Activated naive CD8-positive, alpha-beta T cell (primary cell): ENCODE measurements around the gene SORL1-AS1.
A peak's percentile ranks its signal among the peaks of the same experiment; 100 is the strongest.
"Not testable (repeated sequence)": the region's sequence is repeated elsewhere in the genome, so short reads cannot be mapped to it uniquely, and the experiment has no call there.

Experiments used
- H3K27ac Mint-ChIP-seq: one replicate; pipeline ENCODE4 v1.8.0; 2021; ENCODE audit warnings: mixed read lengths
- H3K27me3 Mint-ChIP-seq: one replicate; pipeline ENCODE4 v1.8.0; 2021; ENCODE audit warnings: mixed read lengths
- H3K36me3 Mint-ChIP-seq: one replicate; pipeline ENCODE4 v1.8.0; 2021; ENCODE audit warnings: mixed read lengths
- H3K4me1 Mint-ChIP-seq: one replicate; pipeline ENCODE4 v1.8.0; 2021; ENCODE audit warnings: low read depth, mixed read lengths
- H3K4me3 Mint-ChIP-seq: one replicate; pipeline ENCODE4 v1.8.0; 2021; ENCODE audit warnings: mild to moderate bottlenecking, mixed read lengths
- H3K9me3 Mint-ChIP-seq: one replicate; pipeline ENCODE4 v1.8.0; 2021; ENCODE audit warnings: low read depth, mixed read lengths

The SORL1-AS1 gene

DNA sequence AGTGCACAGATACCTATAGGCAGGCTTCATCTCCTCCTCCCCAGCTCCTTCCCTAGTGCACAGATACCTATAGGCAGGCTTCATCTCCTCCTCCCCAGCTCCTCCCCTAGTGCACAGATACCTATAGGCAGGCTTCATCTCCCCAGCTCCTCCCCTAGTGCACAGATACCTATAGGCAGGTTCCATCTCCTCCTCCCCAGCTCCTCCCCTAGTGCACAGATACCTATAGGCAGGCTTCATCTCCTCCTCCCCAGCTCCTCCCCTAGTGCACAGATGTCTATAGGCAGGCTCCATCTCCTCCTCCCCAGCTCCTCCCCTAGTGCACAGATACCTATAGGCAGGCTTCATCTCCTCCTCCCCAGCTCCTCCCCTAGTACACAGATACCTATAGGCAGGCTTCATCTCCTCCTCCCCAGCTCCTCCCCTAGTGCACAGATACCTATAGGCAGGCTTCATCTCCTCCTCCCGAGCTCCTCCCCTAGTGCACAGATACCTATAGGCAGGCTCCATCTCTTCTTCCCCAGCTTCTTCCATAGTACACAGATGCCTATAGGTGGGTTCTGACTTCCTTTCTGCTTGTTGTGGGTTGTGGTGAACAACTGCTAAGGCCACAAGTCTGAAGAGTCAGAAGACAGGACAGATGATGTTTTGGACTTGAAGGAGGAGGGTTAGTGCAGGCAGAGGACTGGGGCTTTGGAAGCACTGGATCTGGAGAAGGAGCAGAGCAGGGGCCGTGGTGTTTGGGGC is 28.9 kb upstream of the SORL1-AS1 start:
- not testable (repeated sequence) for H3K27me3 Mint-ChIP-seq, H3K9me3 Mint-ChIP-seq
- Mint-ChIP-seq H3K4me1 (peaks cover 69% of the 10 kb centered on the region), H3K4me3 (peak overlapping the region; percentile 84), H3K27ac (peak overlapping the region; percentile 96), H3K36me3 (peaks cover 17% of the 10 kb centered on the region)

DNA sequence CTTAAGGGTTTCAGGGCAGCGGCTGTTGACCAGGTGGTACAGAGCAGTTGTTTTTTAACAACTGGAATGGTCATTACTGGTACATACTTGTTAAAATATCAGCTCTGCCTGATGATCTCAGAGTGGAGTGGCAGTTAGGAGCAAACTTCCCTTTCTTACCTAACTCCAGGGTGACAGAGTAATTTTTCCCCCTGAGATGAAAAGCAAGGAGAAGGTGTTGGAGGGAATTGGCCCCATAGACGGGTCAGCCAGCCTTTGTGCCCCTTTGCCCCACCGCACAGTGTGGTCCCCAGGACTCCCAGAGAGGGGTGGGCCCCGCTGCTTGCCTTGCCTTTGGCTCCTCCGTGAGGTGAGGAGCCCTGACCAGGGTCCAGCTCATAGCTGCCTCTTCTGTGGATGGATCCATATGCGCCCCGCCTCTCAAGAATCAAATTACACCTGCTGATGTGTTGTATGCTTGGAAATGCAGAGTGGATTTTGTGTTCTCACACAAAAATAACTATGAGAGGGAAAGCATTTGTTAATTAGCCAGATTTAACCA is 27.0 kb upstream of the SORL1-AS1 start:
- Mint-ChIP-seq H3K27me3 (no peaks in the 10 kb centered on the region), H3K27ac (peak overlapping the region; percentile 64), H3K9me3 (peaks cover 3% of the 10 kb centered on the region), H3K4me1 (peaks cover 73% of the 10 kb centered on the region), H3K36me3 (peaks cover 21% of the 10 kb centered on the region), H3K4me3 (no peak overlapping the region)

DNA sequence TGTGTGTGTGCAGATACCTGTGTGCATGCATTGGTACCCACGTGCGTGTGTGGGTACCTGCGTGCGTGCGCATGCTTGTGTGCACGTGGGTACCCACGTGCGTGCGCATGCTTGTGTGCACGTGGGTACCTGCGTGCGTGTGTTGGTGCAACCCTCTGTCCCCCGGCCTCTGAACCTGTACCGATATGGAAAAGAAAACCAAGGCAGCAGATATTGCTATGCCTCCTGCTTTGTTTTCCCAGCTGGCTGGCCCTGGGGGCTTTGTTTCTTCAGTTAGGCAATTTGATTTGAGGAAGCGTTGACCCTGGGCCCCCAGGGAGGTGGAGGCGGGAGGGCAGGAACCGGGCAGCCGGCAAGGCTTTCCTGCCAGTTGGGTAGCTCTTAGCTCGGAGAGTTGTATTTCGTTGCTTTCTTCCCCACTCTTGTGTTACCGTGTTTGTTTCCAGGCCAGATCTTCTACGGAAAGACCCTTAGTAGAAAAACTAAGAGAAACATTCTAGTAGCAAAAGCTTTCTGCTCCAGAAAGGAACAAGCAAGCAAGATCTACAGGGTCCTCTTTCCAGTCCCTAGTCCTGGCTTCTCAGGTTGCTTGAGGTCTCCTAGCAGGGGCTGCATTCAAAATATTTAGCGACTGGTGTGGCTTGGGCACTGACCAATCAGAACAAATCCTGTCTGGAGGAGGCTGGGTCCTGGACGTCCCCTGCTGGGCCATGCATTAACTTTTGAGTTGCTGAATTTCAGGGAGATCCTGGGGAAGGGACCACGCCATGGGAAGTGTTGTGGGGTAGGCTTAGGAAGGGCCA is 26.3 kb upstream of the SORL1-AS1 start:
- Mint-ChIP-seq H3K27ac (peak overlapping the region; percentile 66), H3K4me1 (peaks cover 74% of the 10 kb centered on the region), H3K27me3 (no peaks in the 10 kb centered on the region), H3K9me3 (peaks cover under 1% of the 10 kb centered on the region), H3K36me3 (peaks cover 20% of the 10 kb centered on the region), H3K4me3 (no peak overlapping the region)

DNA sequence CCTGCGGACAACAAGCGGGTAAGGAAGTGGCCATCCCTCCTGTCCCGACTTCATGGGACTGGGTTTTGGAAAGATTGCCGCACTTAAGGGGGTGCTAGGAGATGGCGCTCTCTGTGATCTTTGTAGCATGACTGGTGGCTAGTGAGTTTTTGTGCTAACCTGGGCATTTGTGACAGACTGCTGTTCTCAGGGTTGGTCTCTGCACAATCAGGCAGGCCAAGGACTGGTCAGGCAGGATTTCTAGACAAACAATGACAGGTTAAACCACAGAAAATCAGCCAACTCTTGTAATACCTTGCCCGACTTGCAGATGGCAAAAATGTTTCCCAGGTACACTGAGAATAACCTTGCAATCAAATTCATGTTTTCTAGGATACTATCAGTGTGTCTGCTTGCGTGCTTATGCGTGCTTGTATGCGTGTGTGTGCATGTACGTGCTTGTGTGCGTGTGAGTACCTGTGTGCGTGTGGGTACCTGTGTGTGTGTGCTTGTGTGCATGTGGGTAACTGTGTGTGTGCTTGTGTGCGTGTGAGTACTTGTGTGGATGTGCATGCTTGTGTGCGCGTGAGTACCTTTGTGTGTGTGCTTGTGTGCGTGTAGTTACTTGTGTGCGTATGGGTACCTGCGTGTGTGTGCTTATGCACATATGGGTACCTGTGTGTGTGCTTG is 25.6 kb upstream of the SORL1-AS1 start:
- no peak overlapping the region for H3K4me3 Mint-ChIP-seq

DNA sequence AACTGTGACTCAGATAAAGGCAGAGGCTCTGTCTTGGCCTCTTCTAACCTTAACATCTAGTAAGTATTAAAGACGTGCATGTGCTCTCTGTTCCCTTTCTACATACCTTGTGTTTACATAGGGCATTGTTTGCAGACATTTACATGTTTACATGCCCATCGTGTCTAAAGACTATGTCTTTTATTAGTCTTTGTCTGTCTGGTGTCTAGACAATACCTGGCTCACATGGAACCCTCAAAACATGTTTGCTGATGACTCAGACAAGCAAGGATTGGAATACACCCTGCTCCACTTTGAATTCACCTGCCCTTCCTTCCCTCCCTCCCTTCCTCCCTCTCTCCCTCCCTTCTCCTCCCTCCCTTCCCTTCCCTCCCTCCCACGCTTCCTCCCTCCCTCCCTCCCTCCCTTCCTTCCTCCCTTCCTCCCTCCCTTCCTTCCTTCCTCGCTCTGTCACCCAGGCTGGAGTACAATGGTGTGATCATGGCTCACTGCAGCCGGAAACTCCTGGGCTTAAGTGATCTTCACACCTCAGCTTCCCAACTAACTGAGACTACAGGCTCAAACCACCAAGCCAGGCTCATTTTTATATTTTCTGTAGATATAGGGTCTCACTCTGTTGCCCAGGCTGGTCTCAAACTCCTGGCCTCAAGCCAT is 23.7 kb upstream of the SORL1-AS1 start:
- H3K4me1 Mint-ChIP-seq = peaks cover 76% of the 10 kb centered on the region
- H3K27me3 Mint-ChIP-seq = no peaks in the 10 kb centered on the region
- peak overlapping the region; percentile 83 for H3K27ac Mint-ChIP-seq
- H3K4me3 Mint-ChIP-seq = no peak overlapping the region
- H3K9me3 Mint-ChIP-seq = no peaks in the 10 kb centered on the region
- peaks cover 21% of the 10 kb centered on the region for H3K36me3 Mint-ChIP-seq

More for the DNA sequence above, 25.6 kb upstream of the SORL1-AS1 start:
- H3K4me1 Mint-ChIP-seq = peaks cover 74% of the 10 kb centered on the region
- H3K9me3 Mint-ChIP-seq = no peaks in the 10 kb centered on the region
- no peaks in the 10 kb centered on the region for H3K27me3 Mint-ChIP-seq
- H3K27ac Mint-ChIP-seq = peak overlapping the region; percentile 66
- H3K36me3 Mint-ChIP-seq = peaks cover 17% of the 10 kb centered on the region

DNA sequence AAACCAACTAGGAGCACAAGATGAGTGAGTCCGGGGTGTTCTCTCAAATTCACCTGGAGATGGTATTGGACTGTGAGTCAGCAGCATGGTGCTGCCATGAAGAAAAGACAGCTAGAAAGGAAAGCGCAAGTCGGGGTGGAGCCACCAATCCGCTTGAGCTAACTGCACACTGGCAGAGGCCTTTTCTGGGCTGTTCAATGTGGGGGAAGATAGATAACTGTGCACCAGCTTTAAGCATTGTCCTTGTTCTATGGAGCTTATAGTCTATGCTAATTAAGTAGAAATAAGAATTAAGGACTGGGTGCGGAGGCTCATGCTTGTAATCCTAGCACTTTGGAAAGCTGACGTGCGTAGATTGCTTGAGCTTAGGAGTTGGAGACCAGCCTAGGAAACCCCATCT is 21.9 kb upstream of the SORL1-AS1 start:
- Mint-ChIP-seq H3K9me3 (no peaks in the 10 kb centered on the region), H3K36me3 (peaks cover 29% of the 10 kb centered on the region), H3K4me1 (peaks cover 83% of the 10 kb centered on the region), H3K27ac (peak overlapping the region; percentile 64), H3K27me3 (no peaks in the 10 kb centered on the region), H3K4me3 (no peak overlapping the region)

DNA sequence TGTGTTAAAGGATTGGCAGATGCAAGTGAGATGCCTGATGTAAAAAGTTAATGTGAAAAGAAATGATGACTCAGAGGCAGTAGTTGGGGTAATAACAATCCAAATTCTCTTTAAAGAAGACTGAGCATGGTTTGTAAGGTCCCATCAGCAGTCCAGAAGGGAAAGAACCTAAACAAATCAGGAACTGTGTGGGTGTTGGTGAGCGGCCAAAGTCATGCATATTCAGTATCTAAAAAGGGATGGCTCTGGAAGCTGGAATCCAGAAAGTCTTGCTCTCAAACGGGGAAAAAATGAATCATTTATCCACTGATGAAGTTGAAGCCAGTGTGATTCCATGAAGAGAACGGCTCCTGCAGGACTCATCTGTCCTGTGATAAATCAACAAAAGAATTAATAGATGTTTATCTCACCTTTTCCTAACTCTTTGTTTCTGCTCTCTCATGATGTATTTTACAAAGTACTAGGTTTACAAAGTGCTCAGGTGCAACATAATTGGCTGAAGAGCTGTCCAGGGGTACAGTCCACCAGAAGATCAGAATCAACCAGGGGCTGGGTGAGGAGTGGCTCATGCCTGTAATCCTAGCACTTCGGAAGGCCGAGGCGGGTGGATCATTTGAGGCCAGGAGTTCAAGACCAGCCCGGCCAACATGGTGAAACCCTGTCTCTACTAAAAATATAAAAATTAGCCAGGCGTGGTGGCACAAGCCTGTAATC is 20.5 kb upstream of the SORL1-AS1 start:
- H3K27me3 Mint-ChIP-seq = no peaks in the 10 kb centered on the region
- H3K36me3 Mint-ChIP-seq = peaks cover 30% of the 10 kb centered on the region
- peak overlapping the region; percentile 44 for H3K4me3 Mint-ChIP-seq
- peak overlapping the region; percentile 93 for H3K27ac Mint-ChIP-seq
- H3K4me1 Mint-ChIP-seq = peaks cover 87% of the 10 kb centered on the region
- H3K9me3 Mint-ChIP-seq = no peaks in the 10 kb centered on the region

DNA sequence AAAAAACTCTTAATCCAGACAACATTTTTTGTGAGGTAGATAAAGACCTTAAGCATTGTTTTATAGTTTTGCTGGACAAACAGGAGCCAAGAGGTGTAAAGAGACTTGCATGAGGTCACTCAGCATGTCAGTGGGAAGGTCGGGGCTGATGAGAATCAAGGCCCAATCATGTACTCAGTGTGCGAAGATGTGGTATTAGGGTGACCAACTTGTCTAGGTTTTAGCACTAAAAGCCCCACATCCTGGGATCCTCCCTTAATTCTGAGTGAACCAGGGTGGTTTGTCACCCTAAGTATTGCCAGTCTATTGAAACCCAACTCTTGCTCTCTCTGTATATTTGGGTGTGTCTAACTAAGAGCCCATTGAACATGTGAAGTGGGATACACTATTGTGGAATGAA is 19.5 kb upstream of the SORL1-AS1 start:
- Mint-ChIP-seq H3K27ac (peak overlapping the region; percentile 93), H3K27me3 (no peaks in the 10 kb centered on the region), H3K9me3 (no peaks in the 10 kb centered on the region), H3K36me3 (peaks cover 29% of the 10 kb centered on the region), H3K4me3 (peak overlapping the region; percentile 44), H3K4me1 (peaks cover 93% of the 10 kb centered on the region)

DNA sequence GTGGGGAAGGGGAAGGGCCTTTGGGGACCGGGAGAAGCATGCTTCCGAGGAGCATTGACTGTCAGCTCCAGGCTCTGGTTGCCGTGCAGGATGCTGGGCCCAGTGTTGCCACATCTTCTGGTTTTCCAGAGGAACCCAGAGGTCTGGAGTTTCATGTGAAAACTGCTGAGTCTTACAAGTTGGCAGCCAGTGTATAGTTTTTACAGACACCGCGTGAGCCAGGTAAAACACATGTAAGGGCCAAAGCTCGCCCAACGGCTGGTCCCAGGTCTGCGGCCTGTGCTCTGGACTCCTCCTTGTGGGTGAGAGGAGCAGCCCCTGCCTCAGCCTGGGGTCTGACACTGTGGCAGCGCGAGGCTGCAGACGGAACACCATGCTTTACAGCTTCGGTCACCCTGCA is 18.4 kb upstream of the SORL1-AS1 start:
- Mint-ChIP-seq H3K4me1 (peaks cover 93% of the 10 kb centered on the region), H3K4me3 (peak overlapping the region; percentile 10), H3K27me3 (no peaks in the 10 kb centered on the region), H3K36me3 (peaks cover 27% of the 10 kb centered on the region), H3K27ac (peak overlapping the region; percentile 93), H3K9me3 (no peaks in the 10 kb centered on the region)

DNA sequence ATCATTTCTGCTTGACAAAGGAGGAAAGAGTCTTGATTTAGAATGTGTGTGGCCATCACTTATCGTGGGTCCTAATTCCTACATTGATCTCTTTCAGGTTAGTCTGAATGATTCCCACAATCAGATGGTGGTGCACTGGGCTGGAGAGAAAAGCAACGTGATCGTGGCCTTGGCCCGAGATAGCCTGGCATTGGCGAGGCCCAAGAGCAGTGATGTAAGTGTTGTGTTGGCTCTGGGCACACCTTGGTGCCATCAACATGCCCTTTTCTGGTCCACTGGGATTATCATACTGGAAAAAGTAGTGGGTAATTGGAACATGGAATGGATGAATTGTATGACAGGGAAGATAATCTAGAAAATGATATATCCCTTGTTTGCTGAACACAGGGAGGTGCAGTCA is 17.1 kb upstream of the SORL1-AS1 start:
- Mint-ChIP-seq H3K9me3 (no peaks in the 10 kb centered on the region), H3K36me3 (peaks cover 18% of the 10 kb centered on the region), H3K4me1 (peaks cover 92% of the 10 kb centered on the region), H3K27ac (peak overlapping the region; percentile 99), H3K4me3 (peak overlapping the region; percentile 34), H3K27me3 (no peaks in the 10 kb centered on the region)

DNA sequence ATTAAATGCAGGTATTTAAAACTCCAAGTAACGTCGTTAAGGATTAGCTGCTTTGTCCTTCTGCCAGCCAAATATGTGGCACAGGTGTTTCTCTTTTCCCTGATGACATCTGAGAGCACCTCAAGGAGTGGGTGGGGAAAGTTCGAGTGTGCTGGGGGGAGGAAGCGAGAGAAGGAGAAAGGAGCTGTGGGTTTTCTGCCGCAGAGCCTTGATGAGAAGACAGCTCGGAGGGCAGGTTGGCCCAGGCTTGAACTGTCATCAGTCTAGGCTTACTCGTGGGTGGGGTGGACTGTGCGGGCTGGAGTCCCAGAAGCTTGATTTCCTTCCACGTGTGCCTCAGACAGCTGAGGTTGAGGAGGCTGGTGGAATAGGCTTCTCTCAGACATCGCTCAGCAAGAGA is 15.2 kb upstream of the SORL1-AS1 start:
- Mint-ChIP-seq H3K9me3 (no peaks in the 10 kb centered on the region), H3K27me3 (no peaks in the 10 kb centered on the region), H3K36me3 (peaks cover 13% of the 10 kb centered on the region), H3K4me1 (peaks cover 93% of the 10 kb centered on the region), H3K4me3 (peak overlapping the region; percentile 78), H3K27ac (peak overlapping the region; percentile 99)

DNA sequence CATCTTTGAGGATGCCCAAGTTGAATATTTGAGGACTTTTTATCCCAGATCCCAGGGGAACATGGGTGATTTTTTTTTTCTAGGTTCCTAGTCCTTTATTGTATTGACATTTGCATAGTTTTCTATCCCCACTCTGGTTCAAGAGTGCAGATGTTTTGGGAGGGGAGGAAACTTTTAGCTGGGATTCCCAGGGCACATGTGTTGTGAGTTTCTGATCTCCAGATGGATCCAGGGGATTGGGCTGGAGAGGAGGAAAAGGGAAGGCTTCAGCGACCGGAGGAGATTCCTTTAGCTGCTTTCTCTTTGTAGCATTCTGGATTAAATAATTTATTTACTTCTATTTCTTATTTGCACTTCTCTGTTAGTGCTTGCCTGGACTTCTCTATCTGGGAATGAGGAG is 14.7 kb upstream of the SORL1-AS1 start:
- Mint-ChIP-seq H3K27ac (peak overlapping the region; percentile 99), H3K36me3 (peaks cover 11% of the 10 kb centered on the region), H3K27me3 (no peaks in the 10 kb centered on the region)

DNA sequence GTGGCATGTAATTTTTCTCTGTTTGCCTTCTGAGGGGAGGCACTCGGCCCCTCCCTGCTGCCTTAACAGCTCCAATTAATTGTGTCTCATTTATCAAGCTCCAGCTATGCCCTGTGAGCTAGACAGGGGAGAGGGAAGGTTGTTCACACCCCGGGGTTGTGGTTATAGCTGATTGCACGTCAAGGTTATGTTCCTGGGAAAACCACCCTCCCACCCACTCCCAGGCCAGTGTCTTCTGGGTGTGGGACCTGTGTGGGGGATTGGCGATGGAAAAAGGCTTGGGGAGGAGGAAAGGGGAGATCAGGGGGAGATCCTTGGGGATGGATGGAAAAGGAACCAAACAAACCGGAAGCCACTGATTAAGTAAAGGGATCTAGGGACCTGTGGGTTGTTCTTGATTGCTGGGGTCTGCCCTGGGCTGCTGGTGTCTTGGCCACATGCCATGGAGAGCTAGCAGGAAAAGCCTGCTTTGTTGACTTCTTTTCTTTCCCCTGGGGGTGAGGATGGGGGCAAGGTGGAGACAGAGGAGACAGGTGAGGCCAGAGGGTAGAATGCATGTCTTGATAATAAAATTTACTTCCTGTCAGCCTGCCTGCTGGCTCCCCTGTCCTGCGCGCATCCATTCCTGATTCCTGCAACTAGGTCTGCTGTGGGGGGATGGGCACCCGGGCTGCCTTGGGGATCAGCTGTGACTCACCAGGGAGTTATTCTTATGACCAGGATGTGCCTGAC is 13.5 kb upstream of the SORL1-AS1 start:
- Mint-ChIP-seq H3K4me1 (peaks cover 95% of the 10 kb centered on the region), H3K4me3 (peak overlapping the region; percentile 78), H3K36me3 (peaks cover 12% of the 10 kb centered on the region), H3K27ac (peak overlapping the region; percentile 99), H3K9me3 (no peaks in the 10 kb centered on the region), H3K27me3 (no peaks in the 10 kb centered on the region)

More for the DNA sequence above, 14.7 kb upstream of the SORL1-AS1 start:
- Mint-ChIP-seq H3K4me1 (peaks cover 93% of the 10 kb centered on the region), H3K4me3 (peak overlapping the region; percentile 78), H3K9me3 (no peaks in the 10 kb centered on the region)
